AG09309 (cell line): Measurements from ENCODE around the gene HBEGF.
A peak's percentile ranks its signal among the peaks of the same experiment; 100 is the strongest.

Source experiments
- DNase-seq: peaks from one replicate; pipeline ENCODE4 v3.0.0-alpha.2; 2010; ENCODE audit warnings: low read depth
- H3K4me3 ChIP-seq: 2 replicates; pipeline ENCODE4 v1.5.1; 2011; ENCODE audit warnings: mild to moderate bottlenecking, low read depth, low read length, moderate library complexity; ENCODE audit not compliant: control insufficient read depth
- CTCF ChIP-seq: IDR thresholded peaks from 2 replicates; pipeline ENCODE4 v1.5.1; 2011; ENCODE audit warnings: mild to moderate bottlenecking, low read depth, low read length, inconsistent platforms; ENCODE audit not compliant: insufficient read depth, control insufficient read depth; ENCODE audit errors: missing control alignments

Gene HBEGF

GRCh38 chr5:140362311-140362710, 15.9 kb upstream of the HBEGF start:
- H3K4me3 ChIP-seq: no peak overlapping the region
- no peak for DNase-seq
- no peak for TF ChIP-seq CTCF

GRCh38 chr5:140361901-140362300, 15.5 kb upstream of the HBEGF start:
- H3K4me3 ChIP-seq: no peak overlapping the region
- no peak for TF ChIP-seq CTCF
- DNase-seq: no peak

- DNase-seq: no peak
- H3K4me3 ChIP-seq: no peak overlapping the region
- no peak for TF ChIP-seq CTCF
These were observed 14.5 kb upstream of the HBEGF start for GRCh38 chr5:140360681-140361479.

- DNase-seq: no peak
- no peak within 1 kb of the TSS for H3K4me3 ChIP-seq
- no peak for TF ChIP-seq CTCF
These were observed 13.7 kb upstream of the HBEGF start, which contains the start of gene SLC4A9 for GRCh38 chr5:140360101-140360500. Gene SLC4A9, plus strand, starts transcription at chr5:140360194. Its CDS starts 43 bp downstream, at chr5:140360237.

- no peak for DNase-seq
- peak; percentile 70 for TF ChIP-seq CTCF
These were observed 12.4 kb upstream of the HBEGF start for GRCh38 chr5:140358738-140359310.

GRCh38 chr5:140357726-140358093, 11.3 kb upstream of the HBEGF start:
- no peak overlapping the region for H3K4me3 ChIP-seq
- peak; percentile 94 for TF ChIP-seq CTCF
- peak; percentile 47 for DNase-seq

More at GRCh38 chr5:140358738-140359310, 12.4 kb upstream of the HBEGF start:
- H3K4me3 ChIP-seq: no peak overlapping the region
